H1 (cell line): Measurements from ENCODE around the gene ZNF700. TPM values are rescaled to one million over a fixed set of nuclear protein-coding genes. Genes with fewer than 3 reads are reported as not detected.

ENCODE experiments used
- ASH2L ChIP-seq: fragments of 200-600, 300-600 bp; sonication (generic); IDR thresholded peaks from one replicate; pipeline ENCODE4 v1.7.1; 2017; ENCODE audit warnings: low read length
- BCL11A ChIP-seq, 2 experiments: IDR thresholded peaks; one replicate each; pipeline ENCODE4 v1.6.1; 2011; ENCODE audit warnings: low read depth in 2 of 2, low read length in 2 of 2, mild to moderate bottlenecking in 2 of 2
- CBX8 ChIP-seq: fragments of 300-800, 300-1000 bp; sonication (generic); IDR thresholded peaks from 2 replicates; pipeline ENCODE4 v1.7.1; 2016; ENCODE audit warnings: low read depth, low read length, borderline replicate concordance
- CHD2 ChIP-seq: IDR thresholded peaks from 2 replicates; pipeline ENCODE4 v1.6.1; 2012; ENCODE audit warnings: low read length, improper control_type of control experiment
- CTBP2 ChIP-seq: IDR thresholded peaks from 2 replicates; pipeline ENCODE4 v1.7.0; 2011; ENCODE audit warnings: borderline replicate concordance, mild to moderate bottlenecking, moderate library complexity, mixed read lengths, low read length; ENCODE audit not compliant: insufficient read depth, insufficient read length
- CTCF ChIP-seq, 3 experiments: IDR thresholded peaks; 1 replicate in 2 of 3; 2 replicates in 1 of 3; pipeline versions ENCODE4 v1.5.1 to v1.6.1; 2011; ENCODE audit warnings: low read length in 3 of 3, mild to moderate bottlenecking in 3 of 3, inconsistent platforms in 2 of 3, low read depth in 1 of 3, moderate library complexity in 1 of 3; ENCODE audit not compliant: insufficient read depth in 1 of 3; ENCODE audit errors: control extremely low read depth in 1 of 3
- EGR1 ChIP-seq: IDR thresholded peaks from 2 replicates; pipeline ENCODE4 v1.6.1; 2011; ENCODE audit warnings: low read depth, low read length, borderline replicate concordance
- EP300 ChIP-seq, 2 experiments: IDR thresholded peaks; 1 replicate in 1 of 2; 2 replicates in 1 of 2; pipeline ENCODE4 v1.6.1; 2011 to 2012; ENCODE audit warnings: low read depth in 2 of 2, low read length in 2 of 2, mild to moderate bottlenecking in 2 of 2, borderline replicate concordance in 1 of 2, inconsistent platforms in 1 of 2, moderate library complexity in 1 of 2
- GTF2F1 ChIP-seq: IDR thresholded peaks from 2 replicates; pipeline ENCODE4 v1.6.1; 2012; ENCODE audit warnings: low read depth, low read length, improper control_type of control experiment, borderline replicate concordance
- JUND ChIP-seq: IDR thresholded peaks from 2 replicates; pipeline ENCODE4 v1.6.1; 2011; ENCODE audit warnings: mild to moderate bottlenecking, improper control_type of control experiment, low read length
- KDM1A ChIP-seq: fragments of 200-600, 300-600 bp; sonication (generic); IDR thresholded peaks from 2 replicates; pipeline ENCODE4 v1.7.1; 2016; ENCODE audit warnings: mild to moderate bottlenecking, low read length, borderline replicate concordance
- KDM4A ChIP-seq: IDR thresholded peaks from one replicate; pipeline ENCODE4 v1.7.1; 2012; ENCODE audit warnings: low read depth, mild to moderate bottlenecking, moderate library complexity, low read length, inconsistent platforms; ENCODE audit not compliant: severe bottlenecking
- NANOG ChIP-seq: IDR thresholded peaks from 2 replicates; pipeline ENCODE4 v1.6.1; 2011; ENCODE audit warnings: low read length, low read depth, mild to moderate bottlenecking, inconsistent platforms; ENCODE audit not compliant: insufficient read depth, poor library complexity, severe bottlenecking
- NRF1 ChIP-seq: IDR thresholded peaks from 2 replicates; pipeline ENCODE4 v1.6.1; 2011; ENCODE audit warnings: mild to moderate bottlenecking, low read depth, low read length, improper control_type of control experiment
- RAD21 ChIP-seq, 2 experiments: IDR thresholded peaks in 1 of 2; conservative IDR thresholded peaks in 1 of 2; 2 replicates each; pipeline ENCODE4 v1.6.1; 2011; ENCODE audit warnings: low read depth in 2 of 2, low read length in 2 of 2, improper control_type of control experiment in 1 of 2, inconsistent platforms in 1 of 2, mild to moderate bottlenecking in 1 of 2, moderate library complexity in 1 of 2
- RNF2 ChIP-seq: fragments of 200-900, 300-1000 bp; sonication (generic); IDR thresholded peaks from 2 replicates; pipeline ENCODE4 v1.7.1; 2016; ENCODE audit warnings: borderline replicate concordance, low read depth, mild to moderate bottlenecking, antibody characterized with exemption, low read length; ENCODE audit not compliant: poor library complexity, severe bottlenecking; ENCODE audit errors: missing control alignments
- SIN3A ChIP-seq, 2 experiments: IDR thresholded peaks in 1 of 2; conservative IDR thresholded peaks in 1 of 2; 2 replicates each; pipeline ENCODE4 v1.6.1; 2011 to 2012; ENCODE audit warnings: low read length in 2 of 2, improper control_type of control experiment in 1 of 2, low read depth in 1 of 2, mild to moderate bottlenecking in 1 of 2
- SRF ChIP-seq: IDR thresholded peaks from 2 replicates; pipeline ENCODE4 v1.6.1; 2011; ENCODE audit warnings: mild to moderate bottlenecking, low read depth, low read length, moderate library complexity
- TCF12 ChIP-seq: IDR thresholded peaks from 2 replicates; pipeline ENCODE4 v1.6.1; 2011; ENCODE audit warnings: low read depth, mild to moderate bottlenecking, low read length
- polyA plus RNA-seq, 7 experiments: library from polyadenylated mRNA; depleted of rRNA in 3 of 7; stranded (reverse) in 5 of 7; unstranded in 2 of 7; fragments of >200 nt in 5 of 7; fragments of 200-250 nt in 2 of 7; gene quantifications; 1 replicate in 5 of 7; 2 replicates in 1 of 7; 4 replicates in 1 of 7; pipeline versions ENCODE4 v1.2.1 to v1.2.3, GENCODE V29; 2011 to 2013; ENCODE audit warnings: missing spikeins in 2 of 7, mixed read lengths in 2 of 7
- total RNA-seq: library from RNA; stranded (reverse); fragmentation: NEBNext Ultra II Directional; extraction: Animal tissue kit (Norgen Biotek cat#: 25700); gene quantifications from 2 replicates; pipeline ENCODE4 v1.2.1, GENCODE V29; 2021
- TF ChIP-seq, protein P1 (sequence below): IDR thresholded peaks from 2 replicates; pipeline ENCODE4 v1.6.1; 2011; ENCODE audit warnings: low read length, improper control_type of control experiment

ZNF700 gene
- total and polyA plus RNA-seq, 2 of the 8 experiments (the other 6 are each of a cell fraction or from before 2014, with no cell fraction given) = 3.0 to 10.5 TPM

GRCh38 chr19:11984986-11985385, 60.1 kb downstream of the ZNF700 start (continued):
- TF ChIP-seq, protein P1, sequence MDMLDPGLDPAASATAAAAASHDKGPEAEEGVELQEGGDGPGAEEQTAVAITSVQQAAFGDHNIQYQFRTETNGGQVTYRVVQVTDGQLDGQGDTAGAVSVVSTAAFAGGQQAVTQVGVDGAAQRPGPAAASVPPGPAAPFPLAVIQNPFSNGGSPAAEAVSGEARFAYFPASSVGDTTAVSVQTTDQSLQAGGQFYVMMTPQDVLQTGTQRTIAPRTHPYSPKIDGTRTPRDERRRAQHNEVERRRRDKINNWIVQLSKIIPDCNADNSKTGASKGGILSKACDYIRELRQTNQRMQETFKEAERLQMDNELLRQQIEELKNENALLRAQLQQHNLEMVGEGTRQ = no peak
- TF ChIP-seq TCF12 (peak; percentile 88; the same call in 1 of the 2 replicates), JUND (no peak), RNF2 (no peak), CBX8 (no peak), CTBP2 (no peak), CHD2 (no peak), SRF (no peak), EGR1 (no peak), GTF2F1 (no peak), NRF1 (no peak), NANOG (no peak), CTCF (IDR thresholded peaks at IDR 0.05; ENCODE audit: control extremely low read depth in 1 of 3, insufficient read depth in 1 of 3, low read depth in 1 of 3, low read length in 3 of 3) (peak; percentile 61 to 78 (median 76)), SIN3A (conservative IDR thresholded peaks at IDR 0.05 in 1 of 2, IDR thresholded peaks at IDR 0.05 in 1 of 2; ENCODE audit: low read depth in 1 of 2, low read length in 2 of 2) (0 out of 4 replicates have a peak, but pooled peaks of 1 of the 2 experiments have one; percentile 55), BCL11A (IDR thresholded peaks at IDR 0.05; ENCODE audit: low read depth in 2 of 2, low read length in 2 of 2) (no peak), EP300 (IDR thresholded peaks at IDR 0.05; ENCODE audit: borderline replicate concordance in 1 of 2, low read depth in 2 of 2, low read length in 2 of 2) (no peak), KDM1A (no peak), ASH2L (no peak), RAD21 (IDR thresholded peaks at IDR 0.05 in 1 of 2, conservative IDR thresholded peaks at IDR 0.05 in 1 of 2; ENCODE audit: low read depth in 2 of 2, low read length in 2 of 2) (peak; percentile 65 to 70), KDM4A (no peak)
